ENCODE results near the gene STX4.

The STX4 gene

DNA sequence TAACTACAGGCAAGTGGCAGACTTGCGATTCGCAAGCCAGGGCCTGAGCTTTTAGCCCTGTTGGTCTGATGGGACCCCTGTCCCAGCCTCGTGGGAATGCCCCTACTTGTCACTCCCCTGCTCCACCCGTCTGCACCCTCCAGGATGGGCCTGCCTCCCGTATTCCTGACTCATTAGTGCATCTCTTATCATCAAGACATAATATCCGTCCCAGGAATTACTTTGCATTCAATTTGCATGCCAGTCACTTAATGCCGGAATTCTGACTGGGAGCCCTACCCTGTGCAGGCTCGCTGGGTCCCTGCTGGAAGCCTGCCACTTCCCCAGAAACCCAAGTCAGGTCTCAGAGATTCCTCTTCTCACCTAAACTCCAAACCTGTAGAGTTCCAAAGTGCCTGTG is 52.1 kb downstream of the STX4 start:
- DNase-seq: no peak

DNA sequence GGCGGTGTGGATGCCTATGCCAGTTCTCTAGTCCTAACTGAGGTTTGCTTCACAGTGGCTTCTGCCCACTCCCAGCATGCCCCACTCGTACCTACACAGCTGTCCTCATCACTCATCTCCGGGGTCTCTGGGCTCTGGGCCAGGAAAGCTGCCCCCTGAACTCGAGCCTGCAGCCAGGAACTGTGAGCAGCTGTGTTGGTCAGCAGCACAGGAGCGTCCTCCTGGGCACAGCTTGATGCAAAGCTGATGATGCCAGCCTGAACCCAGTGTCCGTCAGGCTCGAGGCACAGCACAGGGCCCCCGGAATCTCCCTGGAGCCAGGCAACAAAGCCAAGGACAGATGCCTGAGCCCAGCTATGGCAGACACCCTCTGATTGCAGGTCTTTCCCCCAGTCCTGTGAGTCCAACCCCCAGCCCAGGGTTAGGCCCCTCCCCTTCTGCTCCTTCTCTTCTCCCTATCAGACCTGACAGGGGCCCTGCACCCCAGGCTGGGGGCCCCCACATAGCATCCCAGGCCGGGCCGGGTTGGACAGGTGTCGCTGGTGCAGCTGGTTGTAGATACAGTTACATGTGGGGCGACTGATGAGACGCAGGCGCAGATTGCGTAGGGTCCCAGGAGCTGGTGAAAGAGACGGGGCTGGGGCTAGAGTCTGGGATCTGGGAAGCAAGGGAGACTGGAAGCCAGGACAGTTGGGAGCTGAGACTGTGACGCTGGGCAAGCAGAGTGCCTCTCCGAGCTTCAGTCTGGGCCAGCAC is 52.7 kb downstream of the STX4 start:
- DNase-seq: no peak

DNA sequence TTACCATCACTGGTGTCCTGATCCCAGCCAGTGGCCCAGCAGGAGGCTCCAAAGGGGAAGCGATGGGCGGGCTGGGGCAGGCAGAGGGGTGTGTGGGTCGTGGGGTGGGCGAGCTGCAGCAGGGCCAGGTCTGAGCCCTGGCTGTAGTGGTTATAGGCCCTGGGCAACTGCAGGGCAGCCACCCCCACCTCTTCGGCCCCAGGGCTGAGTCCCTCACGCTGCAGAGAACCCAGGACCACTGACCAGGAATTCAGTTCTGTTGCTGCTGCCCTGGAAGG is 53.2 kb downstream of the STX4 start:
- DNase-seq: no peak

DNA sequence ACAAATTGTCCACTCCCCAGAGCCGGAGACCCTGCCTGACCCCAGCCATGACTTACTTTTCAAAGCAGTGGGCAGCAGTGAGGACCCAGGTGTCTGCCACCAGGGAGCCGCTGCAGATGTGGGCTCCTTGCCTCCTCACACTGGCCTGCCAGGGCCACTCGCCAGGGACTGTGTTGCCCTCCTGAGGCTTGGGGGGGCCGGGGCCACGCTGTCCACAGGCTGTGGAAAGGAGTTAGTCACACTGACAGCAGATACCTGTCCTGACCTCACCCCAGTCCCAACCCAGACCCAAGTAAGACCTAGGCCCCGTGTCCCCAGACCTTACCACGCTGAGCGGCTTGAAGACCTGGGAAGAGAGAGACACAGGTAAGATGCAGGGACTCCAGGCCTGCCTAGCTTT is 54.1 kb downstream of the STX4 start:
- no peak for DNase-seq

DNA sequence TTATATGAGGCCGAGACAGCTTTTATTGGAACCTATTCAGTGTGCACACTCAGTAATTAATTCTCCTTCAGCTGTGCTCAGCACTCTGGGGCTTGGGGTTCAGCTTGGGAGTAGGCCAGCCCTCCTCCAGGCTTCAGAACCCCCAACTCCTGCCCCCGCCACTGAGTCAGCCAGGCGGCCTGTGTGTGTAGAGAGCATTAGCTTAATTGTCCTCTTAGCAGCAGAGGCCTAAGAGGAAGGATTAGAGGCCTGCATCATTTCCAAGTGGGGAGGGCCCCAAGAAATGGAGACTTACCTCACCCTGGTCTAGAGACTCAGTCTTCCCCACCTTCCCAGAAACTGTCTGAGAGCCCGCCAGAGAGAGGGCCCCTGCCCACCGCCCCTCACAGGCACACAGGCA is 54.6 kb downstream of the STX4 start:
- no peak for DNase-seq

DNA sequence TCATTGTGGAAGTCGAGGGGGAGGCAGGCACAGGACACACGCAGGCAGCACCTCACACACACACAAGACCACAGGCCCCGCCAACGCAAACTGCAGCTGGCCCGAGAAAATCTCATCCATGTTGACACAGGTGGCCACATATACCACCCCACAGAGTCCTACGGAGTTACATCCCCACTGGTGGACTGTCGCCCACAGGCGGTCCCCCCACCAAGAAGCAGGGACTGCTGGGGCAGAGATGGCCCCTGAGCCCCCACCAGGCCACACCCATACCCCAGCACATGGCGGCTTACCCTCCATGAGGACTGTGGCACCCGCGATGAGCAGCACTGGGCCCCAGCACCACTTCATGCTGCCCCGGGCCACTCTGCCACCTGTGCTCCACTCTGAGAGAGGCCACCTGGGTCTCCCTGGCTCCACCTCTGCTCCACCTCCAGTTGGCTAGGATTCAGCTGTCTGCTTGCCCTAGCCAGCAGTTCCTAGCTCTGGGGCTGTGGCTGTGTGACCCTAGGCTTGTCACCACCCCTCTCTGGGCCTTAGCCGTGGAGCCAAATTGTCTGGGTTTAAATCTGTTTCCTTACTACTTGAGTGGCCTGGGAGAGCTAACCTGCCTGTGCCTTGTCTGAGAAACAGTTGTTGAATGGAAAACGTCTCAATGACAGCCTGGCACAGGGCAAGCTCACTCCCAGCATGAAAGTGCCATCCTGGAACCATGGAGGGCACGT is 55.3 kb downstream of the STX4 start, which contains the start of gene PRSS53:
TSS of gene PRSS53 (minus strand) at position 485 of the 725 bp plus-strand sequence. CDS start at position 351, 134 bp downstream.
- DNase-seq: no peak

DNA sequence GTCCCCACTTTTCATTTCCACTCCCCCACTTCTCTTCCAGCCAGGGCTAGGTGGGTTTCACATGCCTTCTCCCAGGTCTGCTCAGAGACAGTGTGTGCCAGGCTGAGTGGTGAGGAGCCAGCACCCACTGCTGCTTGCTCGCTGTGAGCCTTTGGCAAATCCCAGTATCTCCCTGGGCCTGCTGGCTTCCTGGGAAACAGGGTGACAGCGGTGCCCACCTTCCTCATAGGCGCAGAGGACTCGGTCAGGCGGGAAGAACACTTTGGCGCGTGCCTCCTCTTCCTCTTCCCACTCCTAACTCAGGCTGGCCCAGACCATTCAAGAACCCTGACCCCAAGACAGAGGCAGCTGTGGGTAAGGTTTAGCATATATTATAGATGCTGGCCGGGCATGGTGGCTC is 55.8 kb downstream of the STX4 start:
- DNase-seq: no peak
